ENCODE data around the gene RAB26. TPM values are rescaled to one million over a fixed set of nuclear protein-coding genes. Genes with fewer than 3 reads are reported as not detected.
"Not testable (repeated sequence)": the region's sequence is repeated elsewhere in the genome, so short reads cannot be mapped to it uniquely, and the experiment has no call there.

RAB26 gene
- total and polyA plus RNA-seq, 4 donors = 1.9 to 3.9 (median 3.0) TPM

DNA sequence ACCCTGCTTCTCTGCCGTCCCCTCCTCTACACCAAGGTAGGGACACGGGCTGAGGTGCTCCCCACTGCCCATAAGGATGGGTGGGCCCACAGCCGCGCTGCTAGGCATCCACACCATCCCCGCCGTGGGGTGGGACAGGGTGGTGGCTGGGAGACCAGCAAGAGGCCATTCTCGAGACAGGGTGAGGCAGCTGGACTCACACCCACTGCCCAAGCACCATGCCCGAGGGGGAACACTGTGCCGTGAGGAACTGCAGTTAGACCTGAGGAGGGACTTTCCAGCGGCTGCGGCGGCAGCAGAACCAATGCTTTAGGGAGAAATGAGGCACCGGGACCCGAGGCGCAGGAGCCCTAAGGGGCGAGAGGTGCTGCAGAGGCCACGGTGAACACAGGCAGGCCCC is 26.0 kb upstream of the RAB26 start:
- DNase-seq (ENCODE audit: low spot score) = no peak
- Histone ChIP-seq H3K27ac (ENCODE audit: low read depth in 1 of 2, low read length in 2 of 2) (no peak overlapping the region), H3K4me3 (ENCODE audit: low read depth in 1 of 3, low read length in 3 of 3) (no peak overlapping the region), H3K36me3 (ENCODE audit: control insufficient read depth in 4 of 4, insufficient read depth in 3 of 4, low read depth in 1 of 4, low read length in 3 of 4) (peaks cover 0 to under 1% (median 0%) of the 10 kb centered on the region in 4 donors), H3K9me3 (ENCODE audit: control insufficient read depth in 4 of 4, low read length in 3 of 4) (no peaks in the 10 kb centered on the region), H3K27me3 (ENCODE audit: control insufficient read depth in 4 of 4, insufficient read depth in 4 of 4, low read length in 3 of 4) (no peaks in the 10 kb centered on the region), H3K9ac (ENCODE audit: low read depth in 1 of 2, low read length in 2 of 2) (no peak overlapping the region), H3K4me1 (ENCODE audit: control insufficient read depth in 4 of 4, insufficient read depth in 4 of 4, low read length in 3 of 4) (peaks cover 4 to 25% (median 8%) of the 10 kb centered on the region in 4 donors)
- no peak for TF ChIP-seq JUND (IDR thresholded peaks at IDR 0.05)
- TF ChIP-seq NR2F2 (IDR thresholded peaks at IDR 0.05) = no peak
- TF ChIP-seq TAF1 (conservative IDR thresholded peaks at IDR 0.05) = no peak
- TF ChIP-seq EGR1 (IDR thresholded peaks at IDR 0.05; ENCODE audit: low read depth in 2 of 2) = no peak
- TF ChIP-seq ZBTB33 (IDR thresholded peaks at IDR 0.05) = no peak
- no peak for TF ChIP-seq ATF3 (IDR thresholded peaks at IDR 0.05)
- TF ChIP-seq SP1 (IDR thresholded peaks at IDR 0.05) = no peak
- no peak for TF ChIP-seq FOXA2 (IDR thresholded peaks at IDR 0.05)
- TF ChIP-seq, protein P1, sequence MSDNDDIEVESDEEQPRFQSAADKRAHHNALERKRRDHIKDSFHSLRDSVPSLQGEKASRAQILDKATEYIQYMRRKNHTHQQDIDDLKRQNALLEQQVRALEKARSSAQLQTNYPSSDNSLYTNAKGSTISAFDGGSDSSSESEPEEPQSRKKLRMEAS (IDR thresholded peaks at IDR 0.05) = no peak
- TF ChIP-seq, protein P2, sequence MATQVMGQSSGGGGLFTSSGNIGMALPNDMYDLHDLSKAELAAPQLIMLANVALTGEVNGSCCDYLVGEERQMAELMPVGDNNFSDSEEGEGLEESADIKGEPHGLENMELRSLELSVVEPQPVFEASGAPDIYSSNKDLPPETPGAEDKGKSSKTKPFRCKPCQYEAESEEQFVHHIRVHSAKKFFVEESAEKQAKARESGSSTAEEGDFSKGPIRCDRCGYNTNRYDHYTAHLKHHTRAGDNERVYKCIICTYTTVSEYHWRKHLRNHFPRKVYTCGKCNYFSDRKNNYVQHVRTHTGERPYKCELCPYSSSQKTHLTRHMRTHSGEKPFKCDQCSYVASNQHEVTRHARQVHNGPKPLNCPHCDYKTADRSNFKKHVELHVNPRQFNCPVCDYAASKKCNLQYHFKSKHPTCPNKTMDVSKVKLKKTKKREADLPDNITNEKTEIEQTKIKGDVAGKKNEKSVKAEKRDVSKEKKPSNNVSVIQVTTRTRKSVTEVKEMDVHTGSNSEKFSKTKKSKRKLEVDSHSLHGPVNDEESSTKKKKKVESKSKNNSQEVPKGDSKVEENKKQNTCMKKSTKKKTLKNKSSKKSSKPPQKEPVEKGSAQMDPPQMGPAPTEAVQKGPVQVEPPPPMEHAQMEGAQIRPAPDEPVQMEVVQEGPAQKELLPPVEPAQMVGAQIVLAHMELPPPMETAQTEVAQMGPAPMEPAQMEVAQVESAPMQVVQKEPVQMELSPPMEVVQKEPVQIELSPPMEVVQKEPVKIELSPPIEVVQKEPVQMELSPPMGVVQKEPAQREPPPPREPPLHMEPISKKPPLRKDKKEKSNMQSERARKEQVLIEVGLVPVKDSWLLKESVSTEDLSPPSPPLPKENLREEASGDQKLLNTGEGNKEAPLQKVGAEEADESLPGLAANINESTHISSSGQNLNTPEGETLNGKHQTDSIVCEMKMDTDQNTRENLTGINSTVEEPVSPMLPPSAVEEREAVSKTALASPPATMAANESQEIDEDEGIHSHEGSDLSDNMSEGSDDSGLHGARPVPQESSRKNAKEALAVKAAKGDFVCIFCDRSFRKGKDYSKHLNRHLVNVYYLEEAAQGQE (IDR thresholded peaks at IDR 0.05) = no peak
- no peak for TF ChIP-seq GABPA (IDR thresholded peaks at IDR 0.05 in 1 of 2, conservative IDR thresholded peaks at IDR 0.05 in 1 of 2)
- no peak for TF ChIP-seq FOXA1 (IDR thresholded peaks at IDR 0.05)
- 92% methylated on average over 17 of the region's 17 CpGs for WGBS

DNA sequence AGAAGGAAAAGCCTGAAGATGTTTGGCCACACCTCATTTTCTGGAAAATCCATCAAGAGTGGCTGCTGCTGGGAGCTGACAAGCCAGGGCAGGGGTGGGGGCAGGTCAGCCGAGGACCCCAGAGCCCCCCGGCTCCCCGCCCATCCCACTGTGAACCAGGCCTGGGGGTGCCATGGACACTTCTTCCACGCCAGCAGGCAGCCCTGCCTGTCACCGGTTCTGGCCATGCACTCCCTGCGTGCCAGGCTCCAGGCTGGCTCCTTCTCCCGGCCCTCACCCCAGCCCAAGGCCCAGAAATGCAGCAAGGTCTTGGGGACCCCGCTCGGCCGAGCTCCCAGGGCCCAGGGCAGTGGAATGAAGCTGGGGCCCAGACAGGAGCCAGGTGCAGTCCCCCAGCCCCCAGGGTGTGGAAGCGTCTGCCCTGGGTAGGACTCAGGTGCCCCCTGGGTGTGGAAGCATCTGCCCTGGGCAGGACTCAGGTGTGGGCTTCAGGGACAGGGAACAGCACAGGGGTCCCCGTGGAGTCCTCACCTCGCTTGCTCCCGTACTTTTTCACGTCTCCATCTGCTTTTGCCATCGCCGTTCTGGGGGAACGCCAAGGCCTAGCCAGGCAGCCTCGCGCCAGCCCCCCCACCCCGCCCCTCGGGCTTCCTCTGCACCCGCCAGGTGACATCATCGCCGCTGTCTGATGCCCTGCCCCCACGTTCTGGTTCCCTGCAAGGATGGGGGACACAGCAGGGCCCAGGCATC is 25.3 kb upstream of the RAB26 start:
- peaks cover 4 to 28% (median 8%) of the 10 kb centered on the region in 4 donors for H3K4me1 ChIP-seq (ENCODE audit: control insufficient read depth in 4 of 4, insufficient read depth in 4 of 4, low read length in 3 of 4)
- WGBS = 83% methylated on average over 21 of the region's 26 CpGs
- H3K36me3 ChIP-seq (ENCODE audit: control insufficient read depth in 4 of 4, insufficient read depth in 3 of 4, low read depth in 1 of 4, low read length in 3 of 4); H3K4me3 ChIP-seq (ENCODE audit: low read depth in 1 of 3, low read length in 3 of 3); H3K9ac ChIP-seq (ENCODE audit: low read depth in 1 of 2, low read length in 2 of 2); H3K27me3 ChIP-seq (ENCODE audit: control insufficient read depth in 4 of 4, insufficient read depth in 4 of 4, low read length in 3 of 4); H3K9me3 ChIP-seq (ENCODE audit: control insufficient read depth in 4 of 4, low read length in 3 of 4); DNase-seq (ENCODE audit: low spot score); H3K27ac ChIP-seq (ENCODE audit: low read depth in 1 of 2, low read length in 2 of 2): not testable (repeated sequence)

- H3K4me3 ChIP-seq (ENCODE audit: low read depth in 1 of 3, low read length in 3 of 3); H3K27me3 ChIP-seq (ENCODE audit: control insufficient read depth in 4 of 4, insufficient read depth in 4 of 4, low read length in 3 of 4); DNase-seq (ENCODE audit: low spot score); H3K9me3 ChIP-seq (ENCODE audit: control insufficient read depth in 4 of 4, low read length in 3 of 4); H3K9ac ChIP-seq (ENCODE audit: low read depth in 1 of 2, low read length in 2 of 2); H3K36me3 ChIP-seq (ENCODE audit: control insufficient read depth in 4 of 4, insufficient read depth in 3 of 4, low read depth in 1 of 4, low read length in 3 of 4): not testable (repeated sequence)
- H3K27ac ChIP-seq (ENCODE audit: low read depth in 1 of 2, low read length in 2 of 2) = peak overlapping the region; percentile 46 to 50
- WGBS = 69% methylated on average over 26 of the region's 27 CpGs
- peaks cover 11 to 34% (median 11%) of the 10 kb centered on the region in 4 donors for H3K4me1 ChIP-seq (ENCODE audit: control insufficient read depth in 4 of 4, insufficient read depth in 4 of 4, low read length in 3 of 4)
Observed at GRCh38 chr16:2123706-2124376, 24.6 kb upstream of the RAB26 start.

GRCh38 chr16:2124377-2124693 is 24.1 kb upstream of the RAB26 start:
- not testable (repeated sequence) for H3K9ac ChIP-seq (ENCODE audit: low read depth in 1 of 2, low read length in 2 of 2); H3K4me3 ChIP-seq (ENCODE audit: low read depth in 1 of 3, low read length in 3 of 3); DNase-seq (ENCODE audit: low spot score); H3K27me3 ChIP-seq (ENCODE audit: control insufficient read depth in 4 of 4, insufficient read depth in 4 of 4, low read length in 3 of 4); H3K9me3 ChIP-seq (ENCODE audit: control insufficient read depth in 4 of 4, low read length in 3 of 4); H3K36me3 ChIP-seq (ENCODE audit: control insufficient read depth in 4 of 4, insufficient read depth in 3 of 4, low read depth in 1 of 4, low read length in 3 of 4)
- peaks cover 11 to 36% (median 12%) of the 10 kb centered on the region in 4 donors for H3K4me1 ChIP-seq (ENCODE audit: control insufficient read depth in 4 of 4, insufficient read depth in 4 of 4, low read length in 3 of 4)
- H3K27ac ChIP-seq (ENCODE audit: low read depth in 1 of 2, low read length in 2 of 2) = peak overlapping the region; percentile 46 to 50
- WGBS = 80% methylated on average over 11 of the region's 11 CpGs

All from liver (tissue), 9 donors.